SHP77 (cell line): ENCODE results near the gene TRPV3.
"Not testable (repeated sequence)": the region's sequence is repeated elsewhere in the genome, so short reads cannot be mapped to it uniquely, and the experiment has no call there.

Source experiments
- DNase-seq, 2 experiments: peaks; one replicate each; lab custom pipeline; 2025; lab: John Stamatoyannopoulos, UW

Gene TRPV3

GRCh38 chr17:3557768-3558583 is at the start of gene TRPV3:
TSS of gene TRPV3 (minus strand) at chr17:3557812. CDS start at chr17:3554850, 2,962 bp downstream.
- no peak for DNase-seq

- DNase-seq, result no peak
Measured at GRCh38 chr17:3603870-3604259, 46.3 kb upstream of the TRPV3 start.

GRCh38 chr17:3603119-3603869 is 45.7 kb upstream of the TRPV3 start:
- no peak for DNase-seq

- DNase-seq, result peak in 1 of 2 experiments; percentile 43
Measured at GRCh38 chr17:3602499-3602898, 44.9 kb upstream of the TRPV3 start.

- no peak for DNase-seq
Measured at GRCh38 chr17:3600529-3601205, 43.1 kb upstream of the TRPV3 start.

- no peak for DNase-seq
Measured at GRCh38 chr17:3598078-3598477, 40.5 kb upstream of the TRPV3 start.

- no peak for DNase-seq
Measured at GRCh38 chr17:3596804-3597464, 39.3 kb upstream of the TRPV3 start.

GRCh38 chr17:3594976-3595375 is 37.4 kb upstream of the TRPV3 start:
- no peak for DNase-seq

- DNase-seq, result no peak
Measured at GRCh38 chr17:3594051-3594800, 36.6 kb upstream of the TRPV3 start.

GRCh38 chr17:3593384-3593783 is 35.8 kb upstream of the TRPV3 start:
- DNase-seq, result no peak

- no peak for DNase-seq
Measured at GRCh38 chr17:3592216-3592860, 34.7 kb upstream of the TRPV3 start.

- DNase-seq, result no peak
Measured at GRCh38 chr17:3590768-3591167, 33.2 kb upstream of the TRPV3 start.

- no peak for DNase-seq
Measured at GRCh38 chr17:3590231-3590630, 32.6 kb upstream of the TRPV3 start.

- no peak for DNase-seq
Measured at GRCh38 chr17:3589784-3590183, 32.2 kb upstream of the TRPV3 start.

- DNase-seq, result no peak
Measured at GRCh38 chr17:3585826-3586225, 28.2 kb upstream of the TRPV3 start.

- DNase-seq, result no peak
Measured at GRCh38 chr17:3583456-3583855, 25.8 kb upstream of the TRPV3 start.

- DNase-seq, result no peak
Measured at GRCh38 chr17:3582915-3583314, 25.3 kb upstream of the TRPV3 start.

GRCh38 chr17:3578667-3579066 is 21.1 kb upstream of the TRPV3 start:
- DNase-seq, result not testable (repeated sequence)

GRCh38 chr17:3576970-3577369 is 19.4 kb upstream of the TRPV3 start:
- no peak for DNase-seq

- no peak for DNase-seq
Measured at GRCh38 chr17:3575511-3575910, 17.9 kb upstream of the TRPV3 start.

GRCh38 chr17:3574231-3574630 is 16.6 kb upstream of the TRPV3 start:
- no peak for DNase-seq
